Fibroblast of skin of abdomen (primary cell): ENCODE results near the gene VSIG2.
A peak's percentile ranks its signal among the peaks of the same experiment; 100 is the strongest.

ENCODE experiments used
- DNase-seq: peaks from one replicate; pipeline ENCODE4 v3.0.0-alpha.2; 2013

Gene VSIG2

GRCh38 chr11:124748100-124748418 is 4.0 kb downstream of the VSIG2 start:
- DNase-seq: no peak

- DNase-seq: no peak
These were observed 4.5 kb downstream of the VSIG2 start for GRCh38 chr11:124747406-124748099.

GRCh38 chr11:124746621-124747243 is 5.3 kb downstream of the VSIG2 start:
- DNase-seq: peak; percentile 49

GRCh38 chr11:124745835-124746620 is 6.0 kb downstream of the VSIG2 start:
- no peak for DNase-seq

GRCh38 chr11:124745270-124745834 is 6.7 kb downstream of the VSIG2 start:
- DNase-seq: no peak

GRCh38 chr11:124743050-124743449 is 9.0 kb downstream of the VSIG2 start:
- no peak for DNase-seq

GRCh38 chr11:124742555-124742954 is 9.5 kb downstream of the VSIG2 start:
- no peak for DNase-seq

GRCh38 chr11:124740277-124740882 is 11.7 kb downstream of the VSIG2 start:
- DNase-seq: no peak

- DNase-seq: peak; percentile 84
These were observed 12.4 kb downstream of the VSIG2 start, which contains the start of gene NRGN for GRCh38 chr11:124739479-124740276. NRGN (plus strand) TSS chr11:124739942; CDS start chr11:124740085, 143 bp downstream.

GRCh38 chr11:124738713-124739478 is 13.2 kb downstream of the VSIG2 start:
- DNase-seq: no peak

- no peak for DNase-seq
These were observed 14.3 kb downstream of the VSIG2 start for GRCh38 chr11:124737638-124738305.

- no peak for DNase-seq
These were observed 15.3 kb downstream of the VSIG2 start for GRCh38 chr11:124736736-124737135.

- DNase-seq: no peak
These were observed 19.8 kb downstream of the VSIG2 start for GRCh38 chr11:124732230-124732629.

GRCh38 chr11:124729571-124729970 is 22.5 kb downstream of the VSIG2 start:
- DNase-seq: no peak

- no peak for DNase-seq
These were observed 23.9 kb downstream of the VSIG2 start for GRCh38 chr11:124728134-124728533.

GRCh38 chr11:124727474-124727873 is 24.6 kb downstream of the VSIG2 start:
- DNase-seq: no peak

- DNase-seq: peak; percentile 47
These were observed 26.3 kb downstream of the VSIG2 start for GRCh38 chr11:124725719-124726105.

GRCh38 chr11:124724979-124725718 is 26.9 kb downstream of the VSIG2 start:
- DNase-seq: no peak

- no peak for DNase-seq
These were observed 29.9 kb downstream of the VSIG2 start for GRCh38 chr11:124722176-124722575.

GRCh38 chr11:124719534-124719933 is 32.5 kb downstream of the VSIG2 start:
- DNase-seq: no peak
